Peyer's patch (tissue), 4 donors: ENCODE data around the gene PHC3.

Experiments used
- CTCF ChIP-seq, 6 experiments: fragments of 450-650 bp in 4 of 6; fragments of 200-600 bp in 2 of 6; sonication (generic) in 1 of 6; IDR thresholded peaks; one replicate each; pipeline ENCODE4 v1.5.1; 2017 to 2019; ENCODE audit warnings: antibody characterized with exemption in 6 of 6, mild to moderate bottlenecking in 3 of 6, moderate library complexity in 1 of 6
- POLR2A ChIP-seq, 2 donors: fragments of 450-650 bp; IDR thresholded peaks; one replicate each; pipeline ENCODE4 v1.5.1; 2017; ENCODE audit warnings: antibody characterized with exemption in 2 of 2, mild to moderate bottlenecking in 2 of 2, moderate library complexity in 2 of 2

GRCh38 chr3:170063691-170064090 is 117.8 kb downstream of the PHC3 start:
- TF ChIP-seq POLR2A (IDR thresholded peaks at IDR 0.05): no peak
- TF ChIP-seq CTCF (IDR thresholded peaks at IDR 0.05): no peak
